Stomach (tissue), 9 donors: ENCODE measurements around the gene ETV5. TPM values are rescaled to one million over a fixed set of nuclear protein-coding genes. Genes with fewer than 3 reads are reported as not detected.

Experiments
- DNase-seq, 2 donors: peaks; one replicate each; pipeline versions ENCODE4 v3.0.0 to v3.0.0-alpha.2; 2013 to 2019
- H3K27ac ChIP-seq, 5 donors: fragments of 200-600 bp in 4 of 5; sonication (generic) in 4 of 5; one replicate each; pipeline ENCODE4 v1.5.1; 2013 to 2019; ENCODE audit warnings: mild to moderate bottlenecking in 1 of 5, moderate library complexity in 1 of 5
- H3K27me3 ChIP-seq, 3 donors: fragments of 200-600 bp; sonication (generic); one replicate each; pipeline ENCODE4 v1.5.1; 2017 to 2019; ENCODE audit warnings: mixed run types in 1 of 3
- H3K36me3 ChIP-seq, 4 donors: fragments of 200-600 bp; sonication (generic); 1 replicate in 3 of 4; 2 replicates in 1 of 4; pipeline ENCODE4 v1.5.1; 2016 to 2019
- H3K4me1 ChIP-seq, 4 donors: fragments of 200-600 bp; sonication (generic); one replicate each; pipeline ENCODE4 v1.5.1; 2016 to 2019
- H3K4me3 ChIP-seq, 4 donors: fragments of 200-600 bp; sonication (generic) in 3 of 4; one replicate each; pipeline ENCODE4 v1.5.1; 2016 to 2019; ENCODE audit warnings: mild to moderate bottlenecking in 1 of 4
- H3K9me3 ChIP-seq, 4 donors: fragments of 200-600 bp; sonication (generic); one replicate each; pipeline ENCODE4 v1.5.1; 2016 to 2019
- CTCF ChIP-seq, 7 experiments: fragments of 450-650 bp in 4 of 7; fragments of 200-600 bp in 3 of 7; sonication (generic) in 3 of 7; IDR thresholded peaks; one replicate each; pipeline ENCODE4 v1.5.1; 2016 to 2019; ENCODE audit warnings: antibody characterized with exemption in 7 of 7, control low read depth in 2 of 7, mild to moderate bottlenecking in 1 of 7
- EP300 ChIP-seq: sonication (generic); formaldehyde crosslinking; IDR thresholded peaks from one replicate; pipeline ENCODE4 v1.6.1; 2017; ENCODE audit warnings: antibody characterized with exemption
- POLR2A ChIP-seq, 4 donors: fragments of 450-650 bp; IDR thresholded peaks; one replicate each; pipeline ENCODE4 v1.6.1; 2016; ENCODE audit warnings: antibody characterized with exemption in 4 of 4, control low read depth in 2 of 4, mild to moderate bottlenecking in 1 of 4, moderate library complexity in 1 of 4
- POLR2AphosphoS5 ChIP-seq, 3 donors: sonication (generic); formaldehyde crosslinking; IDR thresholded peaks; one replicate each; pipeline ENCODE4 v1.6.1; 2016; ENCODE audit warnings: antibody characterized with exemption in 3 of 3
- WGBS, 5 donors: extraction: QIAGEN DNeasy Blood & Tissue Kit in 3 of 5; methylation state at CpG; one replicate each; pipeline versions ENCODE4 v1.1.5 to v1.1.7; 2013 to 2018; 5-methylcytosine and 5-hydroxymethylcytosine counted together
- intact Hi-C: fragments of 100-400 bp; cut with DNase I; formaldehyde crosslinking; loops from one replicate; pipeline ENCODE4 v1.15.1; 2023; ENCODE audit warnings: low total_unique reads
- polyA plus RNA-seq, 3 donors: library from polyadenylated mRNA; stranded (reverse); fragments of 200-250 nt; gene quantifications; one replicate each; pipeline ENCODE4 v1.2.3, GENCODE V29; 2013
- total RNA-seq, 5 donors: library from RNA; depleted of rRNA; stranded (reverse); fragments of >200 nt; gene quantifications; one replicate each; pipeline versions ENCODE4 v1.1.0 to v1.2.3, GENCODE V29; 2014 to 2016
- donor health status: healthy with polysubstance abuse.
- donor health status: Bipolar disorder and iron deficiency.
- donor health status: healthy.

Gene ETV5
- total and polyA plus RNA-seq, 8 donors, result 2.9 to 343 (median 17.7) TPM

GRCh38 chr3:186070996-186071395, 37.9 kb downstream of the ETV5 start:
- intact Hi-C loops, result no loop called here
- DNase-seq, result no peak
- no peak overlapping the region for H3K4me3 ChIP-seq
- H3K4me1 ChIP-seq, result peaks cover 0 to 7% (median 0%) of the 10 kb centered on the region in 4 donors
- no peaks in the 10 kb centered on the region for H3K27me3 ChIP-seq
- peaks cover 0 to 5% (median 0%) of the 10 kb centered on the region in 4 donors for H3K9me3 ChIP-seq
- H3K36me3 ChIP-seq, result peaks cover 0 to 3% (median 0%) of the 10 kb centered on the region in 4 donors
- TF ChIP-seq CTCF (IDR thresholded peaks at IDR 0.05) (no peak), EP300 (no peak), POLR2AphosphoS5 (IDR thresholded peaks at IDR 0.05) (no peak), POLR2A (IDR thresholded peaks at IDR 0.05) (no peak)
- H3K27ac ChIP-seq, result no peak overlapping the region
- 43 to 56% (median 51%) methylated on average over 9 of the region's 9 CpGs for WGBS, 5 donors

- H3K36me3 ChIP-seq, result peaks cover 0 to 6% (median 2%) of the 10 kb centered on the region in 4 donors
- 55 to 77% (median 65%) methylated on average over 1 of the region's 1 CpG for WGBS, 5 donors
- H3K27ac ChIP-seq, result no peak overlapping the region
- no peak overlapping the region for H3K4me3 ChIP-seq
- no peaks in the 10 kb centered on the region for H3K27me3 ChIP-seq
- DNase-seq, result no peak
- no peak for TF ChIP-seq POLR2A (IDR thresholded peaks at IDR 0.05)
- intact Hi-C loops, result no loop called here
- peaks cover 0 to 7% (median 0%) of the 10 kb centered on the region in 4 donors for H3K4me1 ChIP-seq
- H3K9me3 ChIP-seq, result peaks cover 0 to 5% (median 0%) of the 10 kb centered on the region in 4 donors
Observed at GRCh38 chr3:186070550-186070949, 38.3 kb downstream of the ETV5 start.

GRCh38 chr3:186070133-186070532, 38.8 kb downstream of the ETV5 start:
- intact Hi-C loops, result no loop called here
- H3K4me3 ChIP-seq, result no peak overlapping the region
- peaks cover 0 to 7% (median 0%) of the 10 kb centered on the region in 4 donors for H3K4me1 ChIP-seq
- H3K27me3 ChIP-seq, result no peaks in the 10 kb centered on the region
- no peak for TF ChIP-seq POLR2AphosphoS5 (IDR thresholded peaks at IDR 0.05)
- no peak for TF ChIP-seq EP300
- TF ChIP-seq POLR2A (IDR thresholded peaks at IDR 0.05), result no peak
- no peak for TF ChIP-seq CTCF (IDR thresholded peaks at IDR 0.05)
- H3K27ac ChIP-seq, result no peak overlapping the region
- no peak for DNase-seq
- peaks cover 0 to 4% (median 0%) of the 10 kb centered on the region in 4 donors for H3K9me3 ChIP-seq
- peaks cover 0 to 9% (median 6%) of the 10 kb centered on the region in 4 donors for H3K36me3 ChIP-seq
- 90 to 95% (median 92%) methylated on average over 9 of the region's 9 CpGs for whole genome bisulfite sequencing, 5 donors

- no peak for DNase-seq
- no peak overlapping the region for H3K27ac ChIP-seq
- peaks cover 0 to 7% (median 0%) of the 10 kb centered on the region in 4 donors for H3K4me1 ChIP-seq
- no peaks in the 10 kb centered on the region for H3K27me3 ChIP-seq
- no peaks in the 10 kb centered on the region for H3K9me3 ChIP-seq
- WGBS, 5 donors, result 91 to 93% (median 93%) methylated on average over 9 of the region's 9 CpGs
- TF ChIP-seq POLR2A (IDR thresholded peaks at IDR 0.05) (no peak), POLR2AphosphoS5 (IDR thresholded peaks at IDR 0.05) (no peak), EP300 (no peak), CTCF (IDR thresholded peaks at IDR 0.05) (no peak)
- H3K4me3 ChIP-seq, result no peak overlapping the region
- intact Hi-C loops, result no loop called here
- peaks cover 0 to 17% (median 11%) of the 10 kb centered on the region in 4 donors for H3K36me3 ChIP-seq
Observed at GRCh38 chr3:186069199-186069598, 39.7 kb downstream of the ETV5 start.

- no peaks in the 10 kb centered on the region for H3K9me3 ChIP-seq
- H3K4me3 ChIP-seq, result no peak overlapping the region
- H3K27me3 ChIP-seq, result no peaks in the 10 kb centered on the region
- TF ChIP-seq POLR2AphosphoS5 (IDR thresholded peaks at IDR 0.05) (no peak), EP300 (no peak), CTCF (IDR thresholded peaks at IDR 0.05) (no peak), POLR2A (IDR thresholded peaks at IDR 0.05) (no peak)
- DNase-seq, result no peak
- H3K36me3 ChIP-seq, result peaks cover 0 to 20% (median 13%) of the 10 kb centered on the region in 4 donors
- peaks cover 0 to 7% (median 0%) of the 10 kb centered on the region in 4 donors for H3K4me1 ChIP-seq
- H3K27ac ChIP-seq, result no peak overlapping the region
- intact Hi-C loops, result no loop called here
- 37 to 47% (median 40%) methylated on average over 2 of the region's 2 CpGs for WGBS, 5 donors
Observed at GRCh38 chr3:186068243-186068552, 40.7 kb downstream of the ETV5 start.
